Lower lobe of right lung (tissue), 2 donors: ENCODE measurements around the gene ROR1. TPM values are rescaled to one million over a fixed set of nuclear protein-coding genes. Genes with fewer than 3 reads are reported as not detected.
A peak's percentile ranks its signal among the peaks of the same experiment; 100 is the strongest.

Experiments
- ATAC-seq, 2 donors: fragments of 200-7000 bp; cut with Tn5 transposase; one replicate each; pipeline ENCODE4 v1.9.1; 2020 to 2022; ENCODE audit warnings: mild to moderate bottlenecking in 2 of 2, moderate library complexity in 2 of 2
- DNase-seq: peaks from one replicate; pipeline ENCODE4 v3.0.0-alpha.2; 2020
- H3K27ac ChIP-seq: fragments of 200-600 bp; one replicate; pipeline ENCODE4 v1.8.0; 2022
- H3K27me3 ChIP-seq: fragments of 200-600 bp; one replicate; pipeline ENCODE4 v1.8.0; 2022; ENCODE audit warnings: low read depth
- H3K36me3 ChIP-seq: fragments of 200-600 bp; one replicate; pipeline ENCODE4 v1.8.0; 2022; ENCODE audit warnings: mild to moderate bottlenecking
- H3K4me1 ChIP-seq: fragments of 200-600 bp; one replicate; pipeline ENCODE4 v1.8.0; 2022
- H3K4me3 ChIP-seq: fragments of 200-600 bp; one replicate; pipeline ENCODE4 v1.8.0; 2022; ENCODE audit warnings: mild to moderate bottlenecking
- H3K9me3 ChIP-seq: fragments of 200-600 bp; one replicate; pipeline ENCODE4 v1.8.0; 2022
- intact Hi-C: fragments of 100-400 bp; cut with DNase I; formaldehyde crosslinking; loops from one replicate; pipeline ENCODE4 v1.11.0; 2022
- total RNA-seq: library from RNA; stranded (reverse); fragmentation: NEBNext Ultra II Directional; extraction: Animal tissue kit (Norgen Biotek cat#: 25700); gene quantifications from one replicate; pipeline ENCODE4 v1.2.1, GENCODE V29; 2021
- TF ChIP-seq, protein P1 (sequence below): fragments of 200-600 bp; IDR thresholded peaks from one replicate; pipeline ENCODE4 v1.8.0; 2022; ENCODE audit warnings: antibody characterized with exemption, mild to moderate bottlenecking
- donor health status: DM: no; HTN: yes; CAD: no; lungs with severe emphysema.

ROR1 gene
- total RNA-seq, 1 donor from 2014 or later: 15.8 TPM

DNA sequence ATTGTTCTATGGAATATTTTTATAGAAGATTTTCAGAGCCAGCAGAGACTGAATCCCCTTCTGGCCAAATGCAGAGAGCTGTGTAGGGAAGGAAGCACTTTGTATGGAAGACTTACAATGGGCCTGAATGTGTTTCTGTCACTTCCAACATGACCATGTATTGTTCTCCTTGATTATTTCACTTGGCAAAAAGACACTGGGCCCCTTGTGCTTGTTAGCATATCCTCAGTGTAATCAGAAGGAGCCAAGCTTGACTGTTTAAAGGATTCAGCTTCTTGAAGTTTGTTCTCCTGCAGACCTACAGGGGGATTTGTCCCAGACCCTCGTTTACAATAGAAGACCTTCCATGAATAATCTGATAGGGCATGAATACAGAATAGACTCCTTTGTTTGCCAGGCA lies 381.5 kb downstream of the ROR1 start:
- peaks cover 1% of the 10 kb centered on the region for H3K4me1 ChIP-seq
- intact Hi-C loops: no loop called here
- no peaks in the 10 kb centered on the region for H3K36me3 ChIP-seq
- no peak overlapping the region for H3K27ac ChIP-seq
- no peak for DNase-seq
- H3K9me3 ChIP-seq: no peaks in the 10 kb centered on the region
- TF ChIP-seq, protein P1, sequence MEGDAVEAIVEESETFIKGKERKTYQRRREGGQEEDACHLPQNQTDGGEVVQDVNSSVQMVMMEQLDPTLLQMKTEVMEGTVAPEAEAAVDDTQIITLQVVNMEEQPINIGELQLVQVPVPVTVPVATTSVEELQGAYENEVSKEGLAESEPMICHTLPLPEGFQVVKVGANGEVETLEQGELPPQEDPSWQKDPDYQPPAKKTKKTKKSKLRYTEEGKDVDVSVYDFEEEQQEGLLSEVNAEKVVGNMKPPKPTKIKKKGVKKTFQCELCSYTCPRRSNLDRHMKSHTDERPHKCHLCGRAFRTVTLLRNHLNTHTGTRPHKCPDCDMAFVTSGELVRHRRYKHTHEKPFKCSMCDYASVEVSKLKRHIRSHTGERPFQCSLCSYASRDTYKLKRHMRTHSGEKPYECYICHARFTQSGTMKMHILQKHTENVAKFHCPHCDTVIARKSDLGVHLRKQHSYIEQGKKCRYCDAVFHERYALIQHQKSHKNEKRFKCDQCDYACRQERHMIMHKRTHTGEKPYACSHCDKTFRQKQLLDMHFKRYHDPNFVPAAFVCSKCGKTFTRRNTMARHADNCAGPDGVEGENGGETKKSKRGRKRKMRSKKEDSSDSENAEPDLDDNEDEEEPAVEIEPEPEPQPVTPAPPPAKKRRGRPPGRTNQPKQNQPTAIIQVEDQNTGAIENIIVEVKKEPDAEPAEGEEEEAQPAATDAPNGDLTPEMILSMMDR: no peak
- H3K27me3 ChIP-seq: no peaks in the 10 kb centered on the region
- H3K4me3 ChIP-seq: no peak overlapping the region
- no peak for ATAC-seq

DNA sequence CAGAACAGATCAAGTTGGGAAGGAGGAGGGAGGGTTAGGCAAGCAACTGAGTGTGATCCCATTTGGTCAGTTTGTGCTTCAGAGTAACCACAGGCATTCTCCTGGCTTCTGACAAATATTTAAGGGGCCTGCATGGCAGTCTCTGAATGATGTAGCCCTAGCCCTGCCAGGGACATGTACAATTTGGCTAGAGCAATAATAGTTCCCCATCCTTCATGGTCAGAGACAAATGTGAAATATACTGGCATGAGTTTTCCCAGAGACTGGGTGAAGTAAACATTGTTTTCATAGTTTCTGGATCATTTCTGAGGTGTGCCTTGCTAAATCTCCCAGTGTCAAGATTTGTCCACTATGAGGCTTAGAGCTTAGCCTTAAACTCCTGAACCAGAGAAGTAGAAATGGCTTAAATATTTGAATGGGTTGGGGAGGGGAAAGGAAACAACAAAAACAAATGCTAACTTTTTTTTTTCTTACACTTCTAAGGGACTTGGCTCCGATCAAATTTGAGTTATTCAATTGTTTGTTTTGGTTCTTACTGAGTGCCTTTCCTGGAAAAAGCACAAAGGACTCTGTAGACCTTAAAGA lies 387.6 kb downstream of the ROR1 start:
- Histone ChIP-seq H3K36me3 (no peaks in the 10 kb centered on the region), H3K27me3 (no peaks in the 10 kb centered on the region), H3K4me3 (no peak overlapping the region), H3K27ac (no peak overlapping the region), H3K4me1 (peaks cover 29% of the 10 kb centered on the region), H3K9me3 (no peaks in the 10 kb centered on the region)
- ATAC-seq (peak; percentile 70 to 74), DNase-seq (no peak)
- TF ChIP-seq, protein P1: no peak
- intact Hi-C loops: no loop called here

DNA sequence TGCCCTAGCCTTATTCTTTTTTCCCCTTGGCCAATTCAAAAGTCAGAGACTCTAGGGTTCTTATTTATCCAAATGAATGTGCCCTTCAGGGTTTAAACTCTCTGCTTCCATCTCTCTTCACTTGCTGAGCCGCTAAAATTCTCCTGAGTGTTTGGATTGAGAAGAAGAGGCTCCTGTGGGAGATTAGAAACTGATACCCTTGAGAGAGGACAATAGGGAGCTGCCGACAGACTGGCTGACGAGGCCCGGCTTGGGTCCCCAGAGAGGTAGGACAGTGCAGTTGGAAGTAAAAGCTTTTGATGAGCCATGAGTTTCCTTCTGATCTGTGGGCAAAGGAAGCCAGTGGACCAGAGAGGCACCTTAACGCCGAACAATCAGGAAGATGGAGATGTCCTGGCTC lies 388.3 kb downstream of the ROR1 start:
- peaks cover 29% of the 10 kb centered on the region for H3K4me1 ChIP-seq
- intact Hi-C loops: no loop called here

DNA sequence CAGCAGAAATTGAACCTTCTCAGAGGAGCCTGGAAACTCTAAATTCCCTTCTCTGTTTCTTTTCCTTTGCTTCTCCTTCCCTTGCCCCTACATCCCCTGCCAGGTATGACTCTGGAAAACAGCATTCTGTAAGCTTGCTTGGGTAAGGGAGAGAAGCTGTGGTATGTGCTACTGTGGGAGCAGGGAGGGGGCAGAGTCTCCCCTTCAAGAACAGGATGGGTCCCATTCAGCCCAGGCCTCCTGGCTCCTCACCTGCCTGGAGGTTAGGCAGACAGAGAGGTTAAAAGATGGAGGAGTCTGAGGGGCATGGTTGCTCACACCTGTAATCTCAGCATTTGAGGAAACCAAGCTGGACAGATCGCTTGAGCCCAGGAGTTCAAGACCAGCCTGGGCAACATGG lies 389.0 kb downstream of the ROR1 start:
- no peak for DNase-seq
- H3K4me1 ChIP-seq: peaks cover 29% of the 10 kb centered on the region
- no peaks in the 10 kb centered on the region for H3K36me3 ChIP-seq
- intact Hi-C loops: no loop called here
- ATAC-seq: no peak
- H3K27me3 ChIP-seq: no peaks in the 10 kb centered on the region
- no peak overlapping the region for H3K27ac ChIP-seq
- H3K4me3 ChIP-seq: no peak overlapping the region
- TF ChIP-seq, protein P1: no peak
- no peaks in the 10 kb centered on the region for H3K9me3 ChIP-seq

More for the DNA sequence above, 388.3 kb downstream of the ROR1 start:
- H3K27me3 ChIP-seq: no peaks in the 10 kb centered on the region
- no peak overlapping the region for H3K4me3 ChIP-seq
- H3K27ac ChIP-seq: no peak overlapping the region
- TF ChIP-seq, protein P1: no peak
- no peaks in the 10 kb centered on the region for H3K9me3 ChIP-seq
- no peaks in the 10 kb centered on the region for H3K36me3 ChIP-seq
- no peak for DNase-seq
- ATAC-seq: no peak

DNA sequence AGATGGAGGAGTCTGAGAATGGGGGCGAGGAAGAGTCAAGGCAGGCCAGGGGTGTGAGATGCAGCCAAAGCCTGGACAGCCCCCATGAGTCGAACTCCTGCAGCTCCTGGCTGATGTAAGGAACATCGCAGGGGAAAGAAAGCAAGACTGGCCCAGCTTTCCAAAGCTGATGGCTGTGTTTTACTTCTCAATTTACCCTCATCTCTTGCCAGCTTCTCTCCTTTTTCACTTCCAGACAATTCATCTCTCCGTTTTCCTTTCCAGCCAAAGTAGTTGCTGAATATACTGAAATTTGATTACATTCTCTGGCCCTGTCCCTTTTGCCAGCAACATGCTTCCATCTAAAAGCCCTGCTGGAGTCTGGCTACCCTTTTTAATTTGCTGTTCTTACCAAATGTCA lies 389.6 kb downstream of the ROR1 start:
- no peak overlapping the region for H3K4me3 ChIP-seq
- H3K4me1 ChIP-seq: peaks cover 29% of the 10 kb centered on the region
- H3K36me3 ChIP-seq: no peaks in the 10 kb centered on the region
- no peak for DNase-seq
- no peak overlapping the region for H3K27ac ChIP-seq
- intact Hi-C loops: no loop called here
- H3K27me3 ChIP-seq: no peaks in the 10 kb centered on the region
- TF ChIP-seq, protein P1: no peak
- no peaks in the 10 kb centered on the region for H3K9me3 ChIP-seq
- no peak for ATAC-seq
